ENCODE results near the gene LYPD1.

GRCh38 chr2:132667706-132668105, 2.3 kb downstream of the LYPD1 start:
- TF ChIP-seq POLR2AphosphoS5 (IDR thresholded peaks at IDR 0.05; ENCODE audit: low read depth) = no peak
- no peak for TF ChIP-seq ZNF331 (CRISPR knock-in tag; IDR thresholded peaks at IDR 0.05; ENCODE audit: low read depth)
- no peak for TF ChIP-seq EZH2phosphoT487 (IDR thresholded peaks at IDR 0.05; ENCODE audit: unreplicated experiment)
- no peak for TF ChIP-seq EZH2 (IDR thresholded peaks at IDR 0.05; ENCODE audit: low read depth, unreplicated experiment)
- no peak for TF ChIP-seq NANOG (IDR thresholded peaks at IDR 0.05; ENCODE audit: borderline replicate concordance)
- no peak for TF ChIP-seq ZNF114 (CRISPR knock-in tag; IDR thresholded peaks at IDR 0.05)
